GM18511 (cell line): Measurements from ENCODE around the gene NR3C2.
"Not testable (repeated sequence)": the region's sequence is repeated elsewhere in the genome, so short reads cannot be mapped to it uniquely, and the experiment has no call there.

Experiments used
- ATAC-seq: cut with Tn5 transposase; IDR thresholded peaks from one replicate; pipeline ENCODE4 v1.9.1; 2021; ENCODE audit warnings: mild to moderate bottlenecking, moderate library complexity; ENCODE audit not compliant: unreplicated experiment

NR3C2 gene

DNA sequence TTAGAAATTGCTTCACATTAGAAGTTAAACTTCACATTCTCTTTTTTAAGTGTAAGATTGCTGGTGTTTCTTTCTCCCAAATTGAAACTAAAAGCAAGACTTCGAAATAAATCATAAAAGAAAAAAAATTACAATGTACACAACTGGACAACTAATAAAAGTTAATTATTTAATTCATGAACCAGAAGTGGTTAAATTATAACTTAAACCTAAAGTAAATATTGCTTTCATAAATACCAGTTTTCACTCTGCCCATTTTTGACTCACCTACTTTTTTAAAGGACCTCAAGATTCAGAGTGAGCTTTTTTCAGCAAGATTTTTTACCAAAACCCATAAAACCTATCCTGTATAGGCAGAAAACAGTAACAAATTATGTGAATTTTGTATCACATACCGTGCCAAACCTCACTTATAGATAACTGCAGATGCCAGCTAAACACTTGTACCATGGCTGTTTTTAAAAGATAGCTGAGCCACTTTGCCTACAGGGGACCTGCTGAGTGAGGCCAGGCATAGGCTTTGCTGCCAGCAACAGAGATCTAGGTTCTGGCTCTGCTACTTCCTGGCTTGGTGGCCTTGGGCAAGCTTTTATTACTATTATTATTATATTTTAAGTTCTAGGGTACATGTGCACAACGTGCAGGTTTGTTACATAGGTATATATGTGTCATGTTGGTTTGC lies 259.8 kb downstream of the NR3C2 start:
- no peak for ATAC-seq

GRCh38 chr4:148173397-148174017 lies 268.7 kb downstream of the NR3C2 start:
- no peak for ATAC-seq

GRCh38 chr4:148171596-148171995 lies 270.6 kb downstream of the NR3C2 start:
- ATAC-seq, result no peak

DNA sequence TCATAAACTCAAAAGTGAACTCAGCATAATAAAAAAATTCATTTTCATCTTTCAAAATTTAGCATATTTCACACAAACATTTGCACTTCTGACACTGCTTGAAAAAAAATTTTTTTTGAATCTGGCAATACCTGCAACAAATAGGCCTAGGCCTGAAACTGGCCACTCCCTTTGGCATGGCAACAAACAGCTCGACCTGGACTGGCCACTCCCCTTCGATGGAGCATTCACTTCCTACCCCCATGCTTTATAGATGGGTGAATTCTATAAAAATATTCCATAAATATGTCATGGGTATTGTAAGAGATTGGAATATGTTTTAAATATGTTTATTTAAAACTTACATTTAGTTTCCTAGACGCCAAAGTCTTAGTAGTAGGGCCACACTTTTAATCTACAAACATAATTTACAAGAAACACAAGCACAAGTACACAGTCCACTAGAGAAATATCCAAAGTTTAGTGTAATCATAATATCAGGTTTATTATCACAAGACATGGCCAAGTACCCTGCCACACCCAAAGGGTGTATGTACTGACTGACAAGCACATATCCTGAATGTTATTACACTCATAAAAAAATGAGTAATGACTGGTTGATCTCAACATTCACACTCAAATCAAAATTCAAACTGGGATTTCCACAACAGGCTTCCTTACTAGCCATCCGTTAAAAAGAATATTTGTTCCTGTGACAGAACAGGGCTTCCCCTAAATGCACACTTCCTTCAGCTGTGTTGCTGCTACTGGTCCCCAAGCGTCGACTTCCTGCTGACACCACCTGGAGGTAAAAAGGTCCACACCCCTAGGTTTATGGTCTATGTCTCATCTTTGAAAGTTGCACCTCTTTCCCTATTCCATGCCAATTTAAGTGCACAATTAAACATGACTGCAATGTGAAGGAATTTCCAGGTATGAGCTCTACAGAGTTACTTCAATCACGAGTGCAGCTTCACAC lies 271.5 kb downstream of the NR3C2 start:
- ATAC-seq, result no peak

- ATAC-seq, result no peak
Measured at GRCh38 chr4:148166132-148166591, 276.1 kb downstream of the NR3C2 start.

- no peak for ATAC-seq
Measured at GRCh38 chr4:148164557-148164956, 277.7 kb downstream of the NR3C2 start.

GRCh38 chr4:148162991-148163390 lies 279.2 kb downstream of the NR3C2 start:
- no peak for ATAC-seq

DNA sequence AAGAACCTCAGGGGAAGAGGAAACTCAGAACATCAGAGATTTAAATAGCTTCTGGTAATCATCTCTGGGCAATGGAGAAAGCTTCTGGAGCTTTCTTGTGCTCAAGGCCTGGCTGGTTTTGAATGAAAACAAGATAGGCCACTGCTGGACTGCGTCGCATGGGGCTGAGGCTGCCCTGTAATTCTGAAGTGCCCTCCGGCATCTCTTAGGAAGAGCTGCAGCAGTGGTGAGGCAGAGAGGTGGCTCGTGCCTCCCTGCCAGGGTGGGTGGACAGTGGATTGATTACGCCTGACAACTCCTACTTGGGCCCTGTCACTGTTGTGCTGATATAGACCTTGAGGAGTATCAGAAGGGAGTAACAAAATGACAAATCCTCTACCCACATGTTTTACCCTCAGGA lies 279.7 kb downstream of the NR3C2 start:
- no peak for ATAC-seq

GRCh38 chr4:148161601-148162000 lies 280.6 kb downstream of the NR3C2 start:
- no peak for ATAC-seq

DNA sequence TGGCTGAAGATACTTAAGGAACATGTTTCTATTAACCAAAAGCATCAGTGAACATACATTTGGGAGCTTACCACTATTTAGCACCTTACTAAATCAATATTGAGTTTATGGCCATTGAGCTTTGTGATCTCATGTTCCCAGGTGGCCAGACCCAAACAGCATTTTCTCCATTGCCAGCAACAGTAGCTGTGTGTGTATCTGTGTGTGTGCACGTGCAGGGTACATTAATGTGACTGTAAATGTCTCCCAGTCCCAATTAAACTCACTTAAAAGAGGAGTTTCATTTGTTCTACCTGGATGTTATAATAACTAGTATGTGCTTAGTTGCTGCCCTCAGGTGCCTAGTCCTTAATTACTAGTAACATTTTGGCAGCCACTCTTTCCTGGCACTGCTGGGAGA lies 282.4 kb downstream of the NR3C2 start:
- ATAC-seq, result no peak

DNA sequence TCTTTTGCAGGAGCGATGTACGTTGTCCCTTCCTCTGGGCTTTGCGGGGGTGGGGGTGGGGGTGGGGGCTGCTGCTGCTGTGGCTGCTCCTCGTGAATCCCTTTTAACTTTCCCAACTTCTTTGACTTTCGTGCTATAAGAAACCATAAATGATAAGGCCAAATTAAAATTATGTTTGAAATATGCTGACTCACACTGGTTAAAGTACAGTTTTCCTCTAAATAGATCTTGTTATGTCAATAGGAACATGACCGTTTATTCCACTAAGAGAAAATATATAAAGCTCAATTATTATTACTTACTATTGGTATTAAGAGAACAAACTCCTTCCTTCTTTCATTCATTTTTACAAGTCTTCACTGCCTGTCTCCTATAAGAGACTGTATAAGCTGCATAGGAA lies 287.4 kb downstream of the NR3C2 start:
- ATAC-seq, result no peak

DNA sequence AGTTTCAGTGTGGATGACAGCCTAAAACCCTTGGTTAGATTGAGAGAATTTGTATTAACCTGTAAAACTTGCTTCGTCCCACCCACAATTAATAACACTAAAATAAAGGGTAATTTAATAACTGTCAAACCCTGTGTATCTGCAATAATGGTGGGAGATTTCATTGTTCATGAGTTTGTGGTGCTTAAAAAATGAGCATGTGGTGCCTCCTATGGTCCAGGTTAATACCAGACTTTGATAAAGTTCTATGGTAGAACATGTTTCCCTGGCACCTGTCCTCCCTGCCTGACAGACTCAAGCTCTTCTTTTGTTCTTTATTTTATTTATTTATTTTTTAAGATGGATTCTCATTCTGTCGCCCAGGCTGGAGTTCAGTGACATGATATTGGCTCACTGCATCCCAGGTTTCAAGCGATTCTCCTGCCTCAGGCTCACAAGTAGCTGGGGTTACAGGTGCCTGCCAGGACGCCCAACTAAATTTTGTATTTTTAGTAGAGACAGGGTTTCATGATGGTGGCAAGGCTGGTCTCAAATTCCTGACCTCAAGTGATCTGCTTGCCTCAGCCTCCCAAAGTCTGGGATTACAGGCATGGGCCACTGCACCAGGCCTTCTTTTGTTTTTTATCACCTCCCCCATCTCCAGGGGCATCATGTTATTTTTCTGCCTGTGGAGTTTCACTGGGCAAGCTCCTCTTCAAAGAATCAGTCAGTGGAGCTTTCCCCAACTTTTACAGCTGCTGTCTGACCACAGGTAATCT lies 289.2 kb downstream of the NR3C2 start:
- no peak for ATAC-seq

DNA sequence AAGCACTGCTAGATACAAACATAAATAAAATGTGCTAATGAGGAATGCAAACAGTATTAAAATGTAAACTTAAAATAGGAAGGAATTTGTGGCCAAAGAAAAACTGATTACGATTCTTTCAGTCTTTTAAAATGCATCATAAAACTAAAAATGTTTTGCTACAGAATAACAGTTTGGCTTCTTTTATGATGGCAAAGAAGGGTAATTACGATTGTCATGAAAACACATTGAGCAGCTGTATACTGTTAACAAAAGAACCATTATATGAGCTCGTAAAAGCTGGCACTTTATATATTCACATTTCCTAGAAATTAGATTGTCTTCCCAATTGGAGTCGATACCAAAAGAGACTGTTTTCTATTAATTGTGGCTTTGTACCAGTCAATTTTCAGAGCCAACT lies 290.4 kb downstream of the NR3C2 start:
- no peak for ATAC-seq

DNA sequence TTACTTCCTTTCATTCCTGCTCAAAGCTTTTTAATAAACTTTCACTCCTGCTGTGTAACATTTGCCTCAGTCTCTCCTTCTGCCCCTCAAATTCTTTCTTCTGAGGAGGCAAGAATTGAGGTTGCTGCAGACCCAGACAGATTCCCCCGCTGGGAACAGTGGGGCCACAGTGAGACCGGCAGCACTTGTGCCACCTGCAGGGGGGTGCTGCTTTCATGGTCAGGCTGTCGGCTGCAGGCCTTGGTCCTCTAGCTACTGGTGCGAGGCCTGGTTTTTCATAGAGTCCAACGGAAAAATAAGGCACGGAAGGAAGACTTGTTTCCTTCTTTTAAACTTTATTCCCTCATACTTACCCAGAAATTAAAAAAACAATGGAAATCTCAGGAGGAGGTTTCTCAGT lies 296.7 kb downstream of the NR3C2 start:
- ATAC-seq, result no peak

DNA sequence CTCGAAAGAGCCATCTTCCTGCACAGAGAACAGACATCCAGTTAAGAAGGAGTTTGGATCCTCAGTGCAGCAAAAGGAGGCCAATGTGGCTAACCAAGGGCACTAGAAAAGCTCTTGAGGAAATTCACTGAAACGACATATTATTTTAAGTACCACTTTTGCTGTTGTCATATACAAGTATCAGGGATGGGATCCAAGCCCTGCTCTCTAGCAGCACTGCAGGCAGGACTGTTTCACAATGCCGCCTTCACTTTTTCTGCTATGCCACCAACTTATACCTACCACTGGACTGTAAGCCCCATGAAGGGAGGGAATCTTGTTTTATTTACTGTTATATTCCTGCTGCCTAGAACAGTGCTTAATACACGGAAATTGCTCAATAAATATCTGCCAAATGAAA lies 299.0 kb downstream of the NR3C2 start:
- no peak for ATAC-seq

- no peak for ATAC-seq
Measured at GRCh38 chr4:148141501-148141900, 300.7 kb downstream of the NR3C2 start.

DNA sequence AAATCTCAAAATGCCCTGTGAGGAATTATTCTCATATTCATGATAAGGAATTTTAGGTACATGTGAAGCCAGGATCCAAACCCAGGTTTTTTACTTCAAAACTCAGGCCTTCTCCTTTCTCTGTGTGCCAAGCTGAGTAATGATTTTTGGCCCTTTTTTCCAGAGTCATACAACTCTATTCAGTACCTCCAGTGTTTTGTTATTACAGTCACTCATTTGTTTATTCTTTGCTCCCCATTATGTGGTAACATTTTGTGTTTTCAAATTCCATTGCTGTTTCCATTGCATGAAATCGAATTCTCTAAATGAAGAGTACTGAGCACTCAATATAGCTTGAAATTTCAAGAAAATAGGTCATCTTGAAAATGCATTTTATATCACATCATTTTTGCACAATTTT lies 315.4 kb downstream of the NR3C2 start:
- no peak for ATAC-seq

GRCh38 chr4:148124512-148124911 lies 317.7 kb downstream of the NR3C2 start:
- no peak for ATAC-seq

- ATAC-seq, result not testable (repeated sequence)
Measured at GRCh38 chr4:148123161-148123560, 319.1 kb downstream of the NR3C2 start.

GRCh38 chr4:148120216-148120615 lies 322.0 kb downstream of the NR3C2 start:
- no peak for ATAC-seq

- ATAC-seq, result peak; percentile 65
Measured at GRCh38 chr4:148118633-148119032, 323.6 kb downstream of the NR3C2 start.
